ENCODE results near the gene SND1.

Gene SND1

GRCh38 chr7:127710635-127711034 is 58.6 kb downstream of the SND1 start:
- H3K4me3 ChIP-seq (ENCODE audit: low read length) = no peak overlapping the region
- no peak for TF ChIP-seq CTCF (conservative IDR thresholded peaks at IDR 0.05; ENCODE audit: low read length)
- no peak for DNase-seq (ENCODE audit: low read depth)

- no peak for TF ChIP-seq CTCF (conservative IDR thresholded peaks at IDR 0.05; ENCODE audit: low read length)
- H3K4me3 ChIP-seq (ENCODE audit: low read length) = no peak overlapping the region
- DNase-seq (ENCODE audit: low read depth) = no peak
Measured at GRCh38 chr7:127711872-127712271, 59.9 kb downstream of the SND1 start.

- no peak for DNase-seq (ENCODE audit: low read depth)
- TF ChIP-seq CTCF (conservative IDR thresholded peaks at IDR 0.05; ENCODE audit: low read length) = no peak
- no peak overlapping the region for H3K4me3 ChIP-seq (ENCODE audit: low read length)
Measured at GRCh38 chr7:127713006-127713405, 61.0 kb downstream of the SND1 start.

GRCh38 chr7:127713758-127714157 is 61.8 kb downstream of the SND1 start:
- no peak for DNase-seq (ENCODE audit: low read depth)
- no peak overlapping the region for H3K4me3 ChIP-seq (ENCODE audit: low read length)
- TF ChIP-seq CTCF (conservative IDR thresholded peaks at IDR 0.05; ENCODE audit: low read length) = no peak

- DNase-seq (ENCODE audit: low read depth) = no peak
- no peak overlapping the region for H3K4me3 ChIP-seq (ENCODE audit: low read length)
- TF ChIP-seq CTCF (conservative IDR thresholded peaks at IDR 0.05; ENCODE audit: low read length) = no peak
Measured at GRCh38 chr7:127715272-127715671, 63.3 kb downstream of the SND1 start.

- DNase-seq (ENCODE audit: low read depth) = peak; percentile 60
- no peak for TF ChIP-seq CTCF (conservative IDR thresholded peaks at IDR 0.05; ENCODE audit: low read length)
- H3K4me3 ChIP-seq (ENCODE audit: low read length) = no peak overlapping the region
Measured at GRCh38 chr7:127715901-127716300, 63.9 kb downstream of the SND1 start.

GRCh38 chr7:127717502-127718339 is 65.7 kb downstream of the SND1 start:
- DNase-seq (ENCODE audit: low read depth) = no peak
- no peak for TF ChIP-seq CTCF (conservative IDR thresholded peaks at IDR 0.05; ENCODE audit: low read length)

More at GRCh38 chr7:127717502-127718339, 65.7 kb downstream of the SND1 start:
- H3K4me3 ChIP-seq (ENCODE audit: low read length) = no peak overlapping the region
